ENCODE results near the gene MAP3K19. TPM values are rescaled to one million over a fixed set of nuclear protein-coding genes. Genes with fewer than 3 reads are reported as not detected.

MAP3K19 gene
- total RNA-seq, 2 donors from 2014 or later = not detected

GRCh38 chr2:134957477-134957876 lies 89.8 kb downstream of the MAP3K19 start:
- WGBS, 2 experiments (ENCODE audit: insufficient coverage in 1 of 2, insufficient read length in 1 of 2) = 96 to 100% methylated on average over 3 to 4 of the region's 5 CpGs
- H3K27ac Mint-ChIP-seq = no peak overlapping the region
- H3K9me3 Mint-ChIP-seq = no peaks in the 10 kb centered on the region
- Histone ChIP-seq H3K4me3 (ENCODE audit: low read length) (no peak overlapping the region), H3K27ac (ENCODE audit: low read depth, low read length) (no peak overlapping the region), H3K9me3 (ENCODE audit: control insufficient read depth, low read length) (no peaks in the 10 kb centered on the region), H3K36me3 (ENCODE audit: control insufficient read depth, insufficient read depth, low read length) (peaks cover 44% of the 10 kb centered on the region), H3K27me3 (ENCODE audit: control insufficient read depth, insufficient read depth, low read length, poor library complexity, severe bottlenecking) (no peaks in the 10 kb centered on the region), H3K4me1 (ENCODE audit: control insufficient read depth, insufficient read depth, low read length) (peaks cover 3% of the 10 kb centered on the region), H3K9ac (ENCODE audit: extremely low read depth, low read length, poor library complexity, severe bottlenecking) (no peak overlapping the region)
- H3K4me3 Mint-ChIP-seq = no peak overlapping the region
- TF ChIP-seq CTCF (conservative IDR thresholded peaks at IDR 0.05) = no peak
- peaks cover 23% of the 10 kb centered on the region for H3K4me1 Mint-ChIP-seq
- DNase-seq = no peak
- no peaks in the 10 kb centered on the region for H3K27me3 Mint-ChIP-seq (ENCODE audit: insufficient read depth)
- peaks cover 29% of the 10 kb centered on the region for H3K36me3 Mint-ChIP-seq (ENCODE audit: low read depth)

GRCh38 chr2:134955744-134956143 lies 91.5 kb downstream of the MAP3K19 start:
- Histone ChIP-seq H3K27ac (ENCODE audit: low read depth, low read length) (no peak overlapping the region), H3K9me3 (ENCODE audit: control insufficient read depth, low read length) (no peaks in the 10 kb centered on the region), H3K4me1 (ENCODE audit: control insufficient read depth, insufficient read depth, low read length) (peaks cover 3% of the 10 kb centered on the region), H3K36me3 (ENCODE audit: control insufficient read depth, insufficient read depth, low read length) (peaks cover 60% of the 10 kb centered on the region), H3K27me3 (ENCODE audit: control insufficient read depth, insufficient read depth, low read length, poor library complexity, severe bottlenecking) (no peaks in the 10 kb centered on the region), H3K4me3 (ENCODE audit: low read length) (no peak overlapping the region), H3K9ac (ENCODE audit: extremely low read depth, low read length, poor library complexity, severe bottlenecking) (no peak overlapping the region)
- 89 to 95% methylated on average over 1 of the region's 1 CpG for WGBS, 2 experiments (ENCODE audit: insufficient coverage in 1 of 2, insufficient read length in 1 of 2)
- Mint-ChIP-seq H3K36me3 (ENCODE audit: low read depth) (peaks cover 41% of the 10 kb centered on the region), H3K4me3 (no peak overlapping the region), H3K4me1 (peaks cover 22% of the 10 kb centered on the region), H3K27ac (no peak overlapping the region), H3K27me3 (ENCODE audit: insufficient read depth) (no peaks in the 10 kb centered on the region), H3K9me3 (no peaks in the 10 kb centered on the region)
- DNase-seq = no peak
- no peak for TF ChIP-seq CTCF (conservative IDR thresholded peaks at IDR 0.05)

- Mint-ChIP-seq H3K4me3 (no peak overlapping the region), H3K9me3 (no peaks in the 10 kb centered on the region), H3K36me3 (ENCODE audit: low read depth) (peaks cover 56% of the 10 kb centered on the region), H3K27me3 (ENCODE audit: insufficient read depth) (no peaks in the 10 kb centered on the region), H3K27ac (no peak overlapping the region), H3K4me1 (peaks cover 22% of the 10 kb centered on the region)
- Histone ChIP-seq H3K4me3 (ENCODE audit: low read length) (no peak overlapping the region), H3K36me3 (ENCODE audit: control insufficient read depth, insufficient read depth, low read length) (peaks cover 77% of the 10 kb centered on the region), H3K4me1 (ENCODE audit: control insufficient read depth, insufficient read depth, low read length) (peaks cover 3% of the 10 kb centered on the region), H3K27ac (ENCODE audit: low read depth, low read length) (no peak overlapping the region), H3K9me3 (ENCODE audit: control insufficient read depth, low read length) (no peaks in the 10 kb centered on the region), H3K9ac (ENCODE audit: extremely low read depth, low read length, poor library complexity, severe bottlenecking) (no peak overlapping the region), H3K27me3 (ENCODE audit: control insufficient read depth, insufficient read depth, low read length, poor library complexity, severe bottlenecking) (no peaks in the 10 kb centered on the region)
- DNase-seq = no peak
- TF ChIP-seq CTCF (conservative IDR thresholded peaks at IDR 0.05) = no peak
- WGBS, 2 experiments (ENCODE audit: insufficient coverage in 1 of 2, insufficient read length in 1 of 2) = 96 to 100% methylated on average over 5 of the region's 5 CpGs
Measured at GRCh38 chr2:134954065-134954464, 93.2 kb downstream of the MAP3K19 start.

Measured in endodermal cell (in vitro differentiated cells).